AG08396 (cell line): ENCODE measurements around the gene GAMT.
"Not testable (repeated sequence)": the region's sequence is repeated elsewhere in the genome, so short reads cannot be mapped to it uniquely, and the experiment has no call there.

ENCODE experiments used
- DNase-seq: peaks from one replicate; pipeline ENCODE4 v3.0.0; 2012; ENCODE audit warnings: low spot score, mixed read lengths

Gene GAMT

GRCh38 chr19:1433119-1434039 is 32.0 kb upstream of the GAMT start:
- DNase-seq = no peak

GRCh38 chr19:1432507-1432887 is 31.2 kb upstream of the GAMT start:
- no peak for DNase-seq

- DNase-seq = no peak
These were observed 30.6 kb upstream of the GAMT start for GRCh38 chr19:1431759-1432506.

- DNase-seq = no peak
These were observed 28.9 kb upstream of the GAMT start for GRCh38 chr19:1430246-1430645.

- no peak for DNase-seq
These were observed 28.4 kb upstream of the GAMT start for GRCh38 chr19:1429750-1430149.

GRCh38 chr19:1428738-1429391 is 27.5 kb upstream of the GAMT start:
- DNase-seq = no peak

- DNase-seq = no peak
These were observed 26.0 kb upstream of the GAMT start for GRCh38 chr19:1427221-1427920.

GRCh38 chr19:1426736-1427135 is 25.4 kb upstream of the GAMT start:
- DNase-seq = no peak

GRCh38 chr19:1425902-1426301 is 24.6 kb upstream of the GAMT start:
- no peak for DNase-seq

GRCh38 chr19:1425102-1425837 is 23.9 kb upstream of the GAMT start:
- DNase-seq = no peak

- DNase-seq = no peak
These were observed 23.0 kb upstream of the GAMT start for GRCh38 chr19:1424192-1424955.

GRCh38 chr19:1423436-1424191 is 22.3 kb upstream of the GAMT start:
- DNase-seq = no peak

- DNase-seq = no peak
These were observed 21.6 kb upstream of the GAMT start for GRCh38 chr19:1422943-1423342.

GRCh38 chr19:1422360-1422759 is 21.0 kb upstream of the GAMT start:
- no peak for DNase-seq

GRCh38 chr19:1421958-1422305 is 20.6 kb upstream of the GAMT start:
- no peak for DNase-seq

- no peak for DNase-seq
These were observed 20.0 kb upstream of the GAMT start for GRCh38 chr19:1421218-1421957.

GRCh38 chr19:1420590-1420989 is 19.2 kb upstream of the GAMT start:
- no peak for DNase-seq

GRCh38 chr19:1420085-1420484 is 18.7 kb upstream of the GAMT start:
- DNase-seq = not testable (repeated sequence)
